Ovary (tissue), 9 donors: ENCODE results near the gene SUSD6. TPM values are rescaled to one million over a fixed set of nuclear protein-coding genes. Genes with fewer than 3 reads are reported as not detected.

ENCODE experiments used
- DNase-seq, 5 donors: peaks; one replicate each; pipeline ENCODE4 v3.0.0-alpha.2; 2019 to 2020
- H3K27ac ChIP-seq, 2 donors: fragments of 200-600 bp; one replicate each; pipeline versions ENCODE4 v1.5.1 to v1.8.0; 2019 to 2022
- H3K27me3 ChIP-seq: fragments of 200-600 bp; one replicate; pipeline ENCODE4 v1.8.0; 2022
- H3K36me3 ChIP-seq: fragments of 200-600 bp; sonication (generic); one replicate; pipeline ENCODE4 v1.5.1; 2019
- H3K4me1 ChIP-seq: one replicate; pipeline ENCODE4 v1.8.1; 2013; ENCODE audit warnings: mild to moderate bottlenecking, moderate library complexity; ENCODE audit not compliant: insufficient read depth
- H3K4me3 ChIP-seq: fragments of 200-600 bp; sonication (generic); one replicate; pipeline ENCODE4 v1.5.1; 2017
- H3K9me3 ChIP-seq, 2 donors: fragments of 200-600 bp in 1 of 2; sonication (generic) in 1 of 2; one replicate each; pipeline versions ENCODE4 v1.5.1 to v1.8.1; 2013 to 2019; ENCODE audit warnings: mild to moderate bottlenecking in 1 of 2, moderate library complexity in 1 of 2
- CTCF ChIP-seq, 3 donors: fragments of 450-650 bp in 2 of 3; fragments of 200-600 bp in 1 of 3; IDR thresholded peaks; one replicate each; pipeline versions ENCODE4 v1.5.1 to v1.8.0; 2016 to 2022; ENCODE audit warnings: antibody characterized with exemption in 3 of 3, mild to moderate bottlenecking in 1 of 3
- EP300 ChIP-seq: sonication (generic); formaldehyde crosslinking; IDR thresholded peaks from one replicate; pipeline ENCODE4 v1.6.1; 2017; ENCODE audit warnings: antibody characterized with exemption
- POLR2A ChIP-seq: fragments of 450-650 bp; IDR thresholded peaks from one replicate; pipeline ENCODE4 v1.6.1; 2017; ENCODE audit warnings: antibody characterized with exemption, mild to moderate bottlenecking, moderate library complexity
- WGBS, 3 donors: extraction: QIAGEN DNeasy Blood & Tissue Kit in 1 of 3; methylation state at CpG; one replicate each; pipeline versions ENCODE4 v1.1.5 to v1.1.7; 2013 to 2017; 5-methylcytosine and 5-hydroxymethylcytosine counted together
- intact Hi-C, 4 donors: fragments of 100-400 bp; cut with DNase I; formaldehyde crosslinking; loops; one replicate each; pipeline versions ENCODE4 v1.11.0 to v1.15.1; 2022 to 2023
- polyA plus RNA-seq, 2 donors: library from polyadenylated mRNA; stranded (reverse); fragments of 200-250 nt in 1 of 2; fragments of 350-450 nt in 1 of 2; fragmentation: Illumina TruSeq in 1 of 2; extraction: RNeasy Lipid Tissue Mini Kit (QIAGEN cat#74804) in 1 of 2; gene quantifications; one replicate each; pipeline ENCODE4 v1.2.3, GENCODE V29; 2013 to 2014
- total RNA-seq, 7 donors: library from RNA; depleted of rRNA in 2 of 7; stranded (reverse); fragments of >200 nt in 2 of 7; fragmentation: NEBNext Ultra II Directional in 3 of 7; extraction: Animal tissue kit (Norgen Biotek cat#: 25700) in 3 of 7; gene quantifications; one replicate each; pipeline versions ENCODE4 v1.1.0 to v1.2.4, GENCODE V29; 2016 to 2023
- donor health status: DM: no; HTN: no; CAD: no; lungs with moderate emphysema.
- donor health status: DM: no; HTN: no; CAD: no.
- donor health status: Bipolar disorder and iron deficiency.
- donor health status: DM: yes; HTN: yes; CAD: no.
- donor health status: DM: no; HTN: no; CAD: no.
- donor health status: DM: yes; HTN: yes; CAD: no.

Gene SUSD6
- total and polyA plus RNA-seq, 9 donors = 12.6 to 35.3 (median 27.7) TPM

GRCh38 chr14:69661194-69661537 is 49.8 kb downstream of the SUSD6 start:
- H3K9me3 ChIP-seq = no peaks in the 10 kb centered on the region
- H3K4me1 ChIP-seq = peaks cover 34% of the 10 kb centered on the region
- no peak for DNase-seq
- no peak overlapping the region for H3K27ac ChIP-seq
- intact Hi-C loops = no loop called here
- no peak overlapping the region for H3K4me3 ChIP-seq
- no peaks in the 10 kb centered on the region for H3K36me3 ChIP-seq
- no peak for TF ChIP-seq EP300
- TF ChIP-seq POLR2A = no peak
- no peak for TF ChIP-seq CTCF (IDR thresholded peaks at IDR 0.05)
- 61 to 73% (median 71%) methylated on average over 1 of the region's 1 CpG for WGBS, 3 donors
- H3K27me3 ChIP-seq = no peaks in the 10 kb centered on the region

- Histone ChIP-seq H3K4me3 (no peak overlapping the region), H3K36me3 (no peaks in the 10 kb centered on the region), H3K4me1 (peaks cover 38% of the 10 kb centered on the region), H3K27ac (peak overlapping the region in 1 of 2 donors; percentile 12), H3K27me3 (no peaks in the 10 kb centered on the region), H3K9me3 (no peaks in the 10 kb centered on the region)
- DNase-seq = no peak
- intact Hi-C loops = no loop called here
- whole genome bisulfite sequencing, 3 donors = 95 to 97% (median 95%) methylated on average over 1 of the region's 1 CpG
- TF ChIP-seq EP300 = no peak
- no peak for TF ChIP-seq CTCF (IDR thresholded peaks at IDR 0.05)
- TF ChIP-seq POLR2A = no peak
Measured at GRCh38 chr14:69662636-69663299, 51.4 kb downstream of the SUSD6 start.

- intact Hi-C loops = no loop called here
- Histone ChIP-seq H3K9me3 (no peaks in the 10 kb centered on the region), H3K36me3 (no peaks in the 10 kb centered on the region), H3K27ac (peak overlapping the region in 1 of 2 donors; percentile 12), H3K4me1 (peaks cover 35% of the 10 kb centered on the region), H3K4me3 (no peak overlapping the region), H3K27me3 (no peaks in the 10 kb centered on the region)
- TF ChIP-seq CTCF (IDR thresholded peaks at IDR 0.05) (no peak), POLR2A (no peak), EP300 (no peak)
- DNase-seq = peak in 1 of 5 donors; percentile 49
- 17 to 21% (median 19%) methylated on average over 3 of the region's 3 CpGs for WGBS, 3 donors
Measured at GRCh38 chr14:69663300-69663643, 51.9 kb downstream of the SUSD6 start.

- 80 to 92% (median 90%) methylated on average over 4 of the region's 4 CpGs for WGBS, 3 donors
- no peak for TF ChIP-seq POLR2A
- TF ChIP-seq EP300 = no peak
- no peak for TF ChIP-seq CTCF (IDR thresholded peaks at IDR 0.05)
- Histone ChIP-seq H3K9me3 (no peaks in the 10 kb centered on the region), H3K4me3 (no peak overlapping the region), H3K27ac (no peak overlapping the region), H3K4me1 (peaks cover 31% of the 10 kb centered on the region), H3K27me3 (no peaks in the 10 kb centered on the region), H3K36me3 (no peaks in the 10 kb centered on the region)
- DNase-seq = no peak
- intact Hi-C loops = no loop called here
Measured at GRCh38 chr14:69664265-69664664, 52.9 kb downstream of the SUSD6 start.
